PC-3 (cell line): ENCODE measurements around the gene AOPEP. TPM values are rescaled to one million over a fixed set of nuclear protein-coding genes. Genes with fewer than 3 reads are reported as not detected.

Experiments
- ATAC-seq: fragments of 200-7000 bp; cut with Tn5 transposase; 2 replicates; pipeline ENCODE4 v1.9.1; 2020; ENCODE audit warnings: mild to moderate bottlenecking, moderate library complexity
- BruUV-seq: library from RNA; stranded (reverse); fragments of 400-500 nt; replicated peaks from 2 replicates; lab custom pipeline; 2021; lab: Mats Ljungman, UMichigan
- CTCF ChIA-PET: fragments of 300-600 bp; sonication (Branson Sonifier 250); formaldehyde crosslinking; loops from one replicate; lab custom pipeline; 2022; ENCODE audit warnings: antibody characterized with exemption; lab: Charles Lee
- POLR2A ChIA-PET: fragments of 300-600 bp; sonication (Branson Sonifier 250); formaldehyde crosslinking; loops from one replicate; lab custom pipeline; 2022; ENCODE audit warnings: antibody characterized with exemption; ENCODE audit not compliant: unreplicated experiment; lab: Charles Lee
- DNase-seq: peaks from one replicate; pipeline ENCODE4 v3.0.0-alpha.2; 2015
- H2AFZ ChIP-seq: fragments of 300-600 bp; sonication (generic); 2 replicates; pipeline ENCODE4 v1.6.0; 2016; ENCODE audit warnings: antibody characterized with exemption, low read length
- H3F3A ChIP-seq: fragments of 300-600 bp; sonication (generic); one replicate; pipeline ENCODE4 v1.6.0; 2017; ENCODE audit warnings: antibody characterized with exemption, low read length, control low read depth, mild to moderate bottlenecking; ENCODE audit not compliant: unreplicated experiment
- H3K27ac ChIP-seq: fragments of 300-600 bp; sonication (generic); 2 replicates; pipeline ENCODE4 v1.5.1; 2016; ENCODE audit warnings: mild to moderate bottlenecking, low read length
- H3K27me3 ChIP-seq: fragments of 300-600 bp; sonication (generic); 2 replicates; pipeline ENCODE4 v1.6.1; 2016; ENCODE audit warnings: low read length, mixed read lengths
- H3K36me3 ChIP-seq: fragments of 300-600 bp; sonication (generic); 2 replicates; pipeline ENCODE4 v1.6.1; 2016; ENCODE audit warnings: low read depth, mixed run types, low read length, mixed read lengths
- H3K4me1 ChIP-seq: fragments of 300-600 bp; sonication (generic); 2 replicates; pipeline ENCODE4 v1.5.1; 2016; ENCODE audit warnings: low read length; ENCODE audit not compliant: insufficient read depth
- H3K4me2 ChIP-seq: fragments of 300-600 bp; sonication (generic); 2 replicates; pipeline ENCODE4 v1.6.0; 2016; ENCODE audit warnings: low read length
- H3K4me3 ChIP-seq: fragments of 300-600 bp; sonication (generic); 2 replicates; pipeline ENCODE4 v1.5.1; 2016; ENCODE audit warnings: mild to moderate bottlenecking, low read length, mixed read lengths
- H3K79me2 ChIP-seq: fragments of 300-600 bp; sonication (generic); 2 replicates; pipeline ENCODE4 v1.6.1; 2017; ENCODE audit warnings: low read length, mixed read lengths
- H3K9ac ChIP-seq: fragments of 300-600 bp; sonication (generic); 2 replicates; pipeline ENCODE4 v1.6.0; 2016; ENCODE audit warnings: mild to moderate bottlenecking, low read length
- H3K9me2 ChIP-seq: fragments of 300-600 bp; sonication (generic); replicated peaks from 2 replicates; pipeline ENCODE4 v1.6.1; 2016; ENCODE audit warnings: mixed run types, low read length, mixed read lengths
- H3K9me3 ChIP-seq: fragments of 300-600 bp; sonication (generic); 2 replicates; pipeline ENCODE4 v1.6.1; 2016; ENCODE audit warnings: low read length, mixed read lengths
- H4K20me1 ChIP-seq: fragments of 300-600 bp; sonication (generic); 2 replicates; pipeline ENCODE4 v1.6.1; 2016; ENCODE audit warnings: low read length, mixed read lengths
- CTCF ChIP-seq: fragments of 300-600 bp; sonication (generic); conservative IDR thresholded peaks from 2 replicates; pipeline ENCODE4 v1.5.1; 2017; ENCODE audit warnings: antibody characterized with exemption, low read depth, mild to moderate bottlenecking, low read length
- EZH2 ChIP-seq: fragments of 300-600 bp; sonication (generic); IDR thresholded peaks from one replicate; pipeline ENCODE4 v1.6.1; 2017; ENCODE audit warnings: antibody characterized with exemption, mild to moderate bottlenecking, low read length; ENCODE audit not compliant: unreplicated experiment
- EZH2phosphoT487 ChIP-seq: fragments of 300-600 bp; sonication (generic); IDR thresholded peaks from 2 replicates; pipeline ENCODE4 v1.6.1; 2018; ENCODE audit warnings: mild to moderate bottlenecking, antibody characterized with exemption, low read length, borderline replicate concordance
- intact Hi-C: fragments of 100-400 bp; cut with micrococcal nuclease; formaldehyde crosslinking; loops from 2 replicates; pipeline ENCODE4 v1.9.0; 2023
- total RNA-seq: library from RNA; depleted of rRNA; stranded (reverse); fragments of >200 nt; gene quantifications from 2 replicates; pipeline ENCODE4 v1.2.3, GENCODE V29; 2014

AOPEP gene
- total RNA-seq, 1 experiment from 2014 or later, result 23.1 TPM

- intact Hi-C loops, result no loop called here
Measured at GRCh38 chr9:94906713-94907112, 180.2 kb downstream of the AOPEP start.

GRCh38 chr9:94907264-94907936, 180.9 kb downstream of the AOPEP start:
- H3K4me3 ChIP-seq, result no peak overlapping the region
- no peaks in the 10 kb centered on the region for H4K20me1 ChIP-seq
- H3K9me3 ChIP-seq, result no peaks in the 10 kb centered on the region
- no TSS peak for BruUV-seq
- no peak overlapping the region for H3K4me2 ChIP-seq
- no peaks in the 10 kb centered on the region for H3K36me3 ChIP-seq
- no peak overlapping the region for H3K9ac ChIP-seq
- TF ChIP-seq CTCF, result no peak
- no peak for TF ChIP-seq EZH2phosphoT487
- no peak for TF ChIP-seq EZH2
- POLR2A ChIA-PET, result no interaction called here
- H2AFZ ChIP-seq, result no peak overlapping the region
- no peaks in the 10 kb centered on the region for H3K79me2 ChIP-seq
- no peak overlapping the region for H3K27ac ChIP-seq
- H3F3A ChIP-seq, result no peaks in the 10 kb centered on the region
- CTCF ChIA-PET, result no interaction called here
- intact Hi-C loops, result no loop called here
- no peak for ATAC-seq
- peaks cover 11% of the 10 kb centered on the region for H3K4me1 ChIP-seq
- no peaks in the 10 kb centered on the region for H3K9me2 ChIP-seq
- no peaks in the 10 kb centered on the region for H3K27me3 ChIP-seq
- no peak for DNase-seq

More at GRCh38 chr9:94906713-94907112, 180.2 kb downstream of the AOPEP start:
- no peak overlapping the region for H3K27ac ChIP-seq
- no peaks in the 10 kb centered on the region for H4K20me1 ChIP-seq
- no peaks in the 10 kb centered on the region for H3K79me2 ChIP-seq
- TF ChIP-seq EZH2phosphoT487 (no peak), CTCF (no peak), EZH2 (no peak)
- no peak overlapping the region for H2AFZ ChIP-seq
- H3F3A ChIP-seq, result no peaks in the 10 kb centered on the region
- no peaks in the 10 kb centered on the region for H3K9me3 ChIP-seq
- DNase-seq (no peak), ATAC-seq (no peak)
- no peak overlapping the region for H3K9ac ChIP-seq
- peaks cover 8% of the 10 kb centered on the region for H3K4me1 ChIP-seq
- no peaks in the 10 kb centered on the region for H3K36me3 ChIP-seq
- no peaks in the 10 kb centered on the region for H3K9me2 ChIP-seq
- ChIA-PET POLR2A (no interaction called here), CTCF (no interaction called here)
- no TSS peak for BruUV-seq
- no peaks in the 10 kb centered on the region for H3K27me3 ChIP-seq
- no peak overlapping the region for H3K4me3 ChIP-seq
- H3K4me2 ChIP-seq, result no peak overlapping the region

- no peaks in the 10 kb centered on the region for H4K20me1 ChIP-seq
- ATAC-seq (no peak), DNase-seq (no peak)
- no peak overlapping the region for H3K9ac ChIP-seq
- no peaks in the 10 kb centered on the region for H3K36me3 ChIP-seq
- no peak overlapping the region for H2AFZ ChIP-seq
- H3K4me2 ChIP-seq, result no peak overlapping the region
- no peak for TF ChIP-seq EZH2
- TF ChIP-seq CTCF, result no peak
- no peak for TF ChIP-seq EZH2phosphoT487
- intact Hi-C loops, result no loop called here
- no peaks in the 10 kb centered on the region for H3K9me3 ChIP-seq
- H3F3A ChIP-seq, result peaks cover under 1% of the 10 kb centered on the region
- no peaks in the 10 kb centered on the region for H3K9me2 ChIP-seq
- POLR2A ChIA-PET, result no interaction called here
- no peak overlapping the region for H3K27ac ChIP-seq
- peaks cover 15% of the 10 kb centered on the region for H3K4me1 ChIP-seq
- H3K79me2 ChIP-seq, result no peaks in the 10 kb centered on the region
- CTCF ChIA-PET, result no interaction called here
- no peak overlapping the region for H3K4me3 ChIP-seq
- no peaks in the 10 kb centered on the region for H3K27me3 ChIP-seq
- BruUV-seq, result no TSS peak
Measured at GRCh38 chr9:94908011-94908563, 181.6 kb downstream of the AOPEP start.
